ENCODE results near the gene RNU11. TPM values are rescaled to one million over a fixed set of nuclear protein-coding genes. Genes with fewer than 3 reads are reported as not detected.

Gene RNU11
- total RNA-seq, 1 experiment from 2014 or later: not detected

DNA sequence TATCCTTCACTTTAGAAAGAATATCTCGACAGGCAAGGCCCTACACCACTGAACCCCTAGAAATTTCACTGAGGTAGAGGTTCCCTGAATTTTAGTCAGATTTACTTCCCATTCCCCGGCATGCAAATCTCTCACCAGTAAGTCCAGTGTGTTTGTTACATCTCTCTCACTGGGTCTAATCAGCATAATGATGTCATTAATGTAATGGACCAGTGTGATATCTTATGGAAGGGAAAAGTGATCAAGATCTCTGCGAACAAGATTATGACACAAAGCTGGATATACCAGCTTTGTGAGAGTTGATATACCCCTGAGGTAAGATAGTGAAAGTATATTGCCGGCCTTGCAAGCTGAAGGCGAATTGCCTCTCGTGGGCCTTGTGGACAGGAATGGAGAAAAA is 7.9 kb downstream of the RNU11 start:
- no CpG with 5 or more reads among the region's 6 CpGs for WGBS (ENCODE audit: extremely low coverage, insufficient read length, low lambda C conversion rate)
- H3K9ac ChIP-seq (ENCODE audit: extremely low read depth, insufficient read length, low read length): no peak overlapping the region
- TF ChIP-seq, protein P1, sequence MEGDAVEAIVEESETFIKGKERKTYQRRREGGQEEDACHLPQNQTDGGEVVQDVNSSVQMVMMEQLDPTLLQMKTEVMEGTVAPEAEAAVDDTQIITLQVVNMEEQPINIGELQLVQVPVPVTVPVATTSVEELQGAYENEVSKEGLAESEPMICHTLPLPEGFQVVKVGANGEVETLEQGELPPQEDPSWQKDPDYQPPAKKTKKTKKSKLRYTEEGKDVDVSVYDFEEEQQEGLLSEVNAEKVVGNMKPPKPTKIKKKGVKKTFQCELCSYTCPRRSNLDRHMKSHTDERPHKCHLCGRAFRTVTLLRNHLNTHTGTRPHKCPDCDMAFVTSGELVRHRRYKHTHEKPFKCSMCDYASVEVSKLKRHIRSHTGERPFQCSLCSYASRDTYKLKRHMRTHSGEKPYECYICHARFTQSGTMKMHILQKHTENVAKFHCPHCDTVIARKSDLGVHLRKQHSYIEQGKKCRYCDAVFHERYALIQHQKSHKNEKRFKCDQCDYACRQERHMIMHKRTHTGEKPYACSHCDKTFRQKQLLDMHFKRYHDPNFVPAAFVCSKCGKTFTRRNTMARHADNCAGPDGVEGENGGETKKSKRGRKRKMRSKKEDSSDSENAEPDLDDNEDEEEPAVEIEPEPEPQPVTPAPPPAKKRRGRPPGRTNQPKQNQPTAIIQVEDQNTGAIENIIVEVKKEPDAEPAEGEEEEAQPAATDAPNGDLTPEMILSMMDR (conservative IDR thresholded peaks at IDR 0.05): no peak
- no peak overlapping the region for H3K14ac ChIP-seq (ENCODE audit: insufficient read depth, low read length)
- H3K23ac ChIP-seq (ENCODE audit: insufficient read length, low read depth, low read length): no peak overlapping the region
- H3K79me2 ChIP-seq (ENCODE audit: insufficient read depth, low read length): no peaks in the 10 kb centered on the region
- no peak overlapping the region for H4K8ac ChIP-seq (replicated peaks; ENCODE audit: insufficient read length, low read depth, low read length)
- no peak overlapping the region for H3K27ac ChIP-seq (ENCODE audit: insufficient read length, low read depth, low read length)
- Mint-ChIP-seq H3K9me3 (no peaks in the 10 kb centered on the region), H3K4me3 (no peak overlapping the region), H3K4me1 (no peaks in the 10 kb centered on the region), H3K27ac (no peak overlapping the region), H3K27me3 (ENCODE audit: low read depth) (no peaks in the 10 kb centered on the region), H3K36me3 (ENCODE audit: insufficient read depth in 1 of 3, low read depth in 3 of 3) (no peaks in the 10 kb centered on the region)
- no peaks in the 10 kb centered on the region for H3K27me3 ChIP-seq (ENCODE audit: insufficient read depth, low read length)
- H2BK20ac ChIP-seq (ENCODE audit: low read depth, low read length, poor library complexity, severe bottlenecking): no peak overlapping the region
- no peaks in the 10 kb centered on the region for H3K79me1 ChIP-seq (ENCODE audit: insufficient read depth, low read depth, low read length, poor library complexity, severe bottlenecking)
- H3K4me2 ChIP-seq (ENCODE audit: insufficient read depth, insufficient read length, low read length): no peak overlapping the region
- H2BK15ac ChIP-seq (ENCODE audit: low read depth, low read length): no peak overlapping the region
- no peak for DNase-seq
- H4K20me1 ChIP-seq (ENCODE audit: control insufficient read depth, insufficient read depth, insufficient read length): no peaks in the 10 kb centered on the region
- H4K5ac ChIP-seq (ENCODE audit: insufficient read length, low read depth, low read length): no peak overlapping the region
- H2BK12ac ChIP-seq (ENCODE audit: insufficient read length, low read depth, low read length): no peak overlapping the region
- no peak overlapping the region for H3T11ph ChIP-seq (ENCODE audit: low read length)
- H3K4me1 ChIP-seq (ENCODE audit: insufficient read depth, low read length): no peaks in the 10 kb centered on the region
- H3K18ac ChIP-seq (ENCODE audit: insufficient read length, low read depth, low read length): no peak overlapping the region
- H3K56ac ChIP-seq (ENCODE audit: insufficient read length, low read depth, low read length): no peak overlapping the region
- H2BK5ac ChIP-seq (ENCODE audit: insufficient read length, low read length): no peak overlapping the region
- no peaks in the 10 kb centered on the region for H3K23me2 ChIP-seq (ENCODE audit: insufficient read length, low read depth, low read length, poor library complexity, severe bottlenecking)
- H2BK120ac ChIP-seq (ENCODE audit: low read depth, low read length, poor library complexity, severe bottlenecking): no peak overlapping the region
- H2AFZ ChIP-seq (ENCODE audit: low read length): no peak overlapping the region
- H3K9me3 ChIP-seq (ENCODE audit: control insufficient read depth, low read depth, low read length): no peaks in the 10 kb centered on the region
- H3K4ac ChIP-seq (ENCODE audit: low read depth, low read length): no peak overlapping the region
- no peak overlapping the region for H4K91ac ChIP-seq (ENCODE audit: insufficient read length, low read depth, low read length)
- H2AK5ac ChIP-seq (ENCODE audit: insufficient read length, low read length): no peak overlapping the region

Measured in H9 (cell line).